GM21526 (cell line): ENCODE data around the gene KRTAP10-1.
"Not testable (repeated sequence)": the region's sequence is repeated elsewhere in the genome, so short reads cannot be mapped to it uniquely, and the experiment has no call there.

Source experiments
- ATAC-seq: cut with Tn5 transposase; IDR thresholded peaks from one replicate; pipeline ENCODE4 v1.9.1; 2021; ENCODE audit warnings: moderate library complexity; ENCODE audit not compliant: unreplicated experiment, low FRiP score

Gene KRTAP10-1

DNA sequence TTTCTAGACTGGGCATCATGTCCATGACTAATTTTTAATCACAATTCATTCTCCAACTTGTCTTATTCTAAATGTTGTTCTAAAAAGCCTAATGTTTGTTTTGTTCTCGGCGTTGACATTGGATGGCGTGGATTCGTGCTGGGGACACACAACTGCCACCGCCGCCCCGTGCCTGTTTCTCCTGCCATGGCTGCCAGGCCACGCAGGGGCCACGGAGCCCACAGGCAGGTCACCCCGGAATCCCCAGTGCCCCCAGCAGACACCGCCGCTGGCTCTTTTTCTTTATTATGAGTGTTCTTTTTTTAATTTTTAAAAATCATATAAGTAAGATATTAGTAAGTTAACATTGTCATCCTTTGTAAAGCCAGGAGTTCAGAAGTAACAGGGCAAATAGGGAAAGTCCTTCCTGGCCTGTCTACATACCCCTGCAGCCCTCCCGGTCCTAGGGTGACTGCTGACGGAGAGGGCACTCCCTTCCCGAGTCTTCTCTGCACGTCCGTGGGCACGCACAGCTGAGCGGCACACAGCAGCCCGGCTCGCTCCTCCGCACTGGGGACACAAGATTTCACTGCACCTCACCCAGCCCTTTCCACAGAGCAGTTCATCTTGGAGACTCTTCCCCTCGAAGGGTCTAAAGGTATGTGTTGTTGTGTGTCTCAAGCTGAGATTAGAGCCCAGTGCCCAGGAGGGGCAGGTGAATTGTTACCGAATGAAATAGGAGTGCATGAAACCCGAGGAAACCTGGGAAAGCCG is 32.1 kb downstream of the KRTAP10-1 start:
- no peak for ATAC-seq

DNA sequence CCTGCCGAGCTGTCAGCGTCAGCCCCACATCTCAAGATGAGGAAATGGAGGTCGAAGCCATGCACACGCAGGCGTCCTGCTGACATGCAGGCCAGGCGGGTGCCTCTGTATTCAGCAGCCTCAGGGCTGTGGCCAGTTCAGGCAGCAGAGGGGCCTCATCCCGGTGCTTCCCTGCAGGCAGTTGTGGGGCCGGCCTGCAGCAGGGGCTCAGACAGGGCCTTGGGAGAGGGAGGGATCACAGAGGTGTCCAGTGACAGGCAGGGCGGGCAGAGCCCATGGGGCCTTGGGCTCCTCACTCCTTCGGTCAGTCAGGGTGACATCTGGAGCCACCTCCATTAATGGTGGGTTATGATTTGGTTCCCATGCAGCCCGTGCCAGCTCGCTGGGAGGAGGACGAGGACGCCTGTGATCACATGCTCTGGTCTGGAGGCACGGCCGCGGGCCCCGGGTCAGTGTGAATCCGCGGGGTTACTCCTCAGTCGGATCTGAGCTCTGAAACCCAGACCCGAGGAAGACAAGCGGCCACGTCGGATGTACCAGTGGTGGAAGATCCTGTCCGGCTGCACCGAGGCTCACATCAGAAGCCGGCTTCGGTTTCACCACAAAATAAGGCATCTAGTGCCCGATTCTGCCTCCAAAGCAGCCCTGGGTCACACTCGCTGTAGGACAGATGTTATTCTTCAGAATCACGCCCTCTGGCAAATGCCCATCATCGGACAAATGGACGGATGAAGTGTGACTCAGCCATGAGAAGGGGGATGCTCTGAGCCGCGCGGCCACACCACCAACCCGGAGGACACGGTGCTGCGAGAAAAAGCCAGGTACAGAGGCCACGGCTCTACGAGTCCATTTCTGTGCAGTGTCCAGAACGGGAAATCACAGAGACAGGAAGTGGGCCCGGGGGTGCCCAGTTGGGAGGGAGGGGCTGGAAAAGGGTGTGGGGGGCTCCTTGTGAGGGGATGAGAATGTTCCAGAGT is 33.4 kb downstream of the KRTAP10-1 start:
- ATAC-seq: no peak

- ATAC-seq: no peak
Measured at GRCh38 chr21:44505673-44506278, 34.2 kb downstream of the KRTAP10-1 start.

DNA sequence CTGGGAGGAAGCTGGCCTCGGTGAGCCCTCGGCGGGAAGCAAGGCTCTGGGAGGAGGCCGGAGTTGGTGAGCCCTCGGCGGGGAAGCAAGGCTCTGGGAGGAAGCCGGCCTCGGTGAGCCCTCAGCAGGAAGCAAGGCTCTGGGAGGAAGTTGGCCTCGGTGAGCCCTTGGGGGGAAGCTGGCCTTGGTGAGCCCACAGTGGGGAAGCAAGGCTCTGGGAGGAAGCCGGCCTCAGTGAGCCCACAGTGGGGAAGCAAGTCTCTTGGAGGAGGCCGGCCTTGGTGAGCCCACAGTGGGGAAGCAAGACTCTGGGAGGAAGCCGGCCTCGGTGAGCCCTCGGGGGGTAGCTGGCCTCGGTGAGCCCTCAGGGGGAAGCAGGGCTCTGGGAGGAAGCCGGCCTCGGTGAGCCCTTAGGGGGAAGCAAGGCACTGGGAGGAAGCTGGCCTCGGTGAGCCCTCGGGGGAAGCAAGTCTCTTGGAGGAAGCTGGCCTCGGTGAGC is 36.0 kb downstream of the KRTAP10-1 start:
- no peak for ATAC-seq

- ATAC-seq: not testable (repeated sequence)
Measured at GRCh38 chr21:44503006-44503889, 36.7 kb downstream of the KRTAP10-1 start.

- ATAC-seq: no peak
Measured at GRCh38 chr21:44502171-44502958, 37.6 kb downstream of the KRTAP10-1 start.

GRCh38 chr21:44500111-44500510 is 39.9 kb downstream of the KRTAP10-1 start:
- ATAC-seq: no peak

DNA sequence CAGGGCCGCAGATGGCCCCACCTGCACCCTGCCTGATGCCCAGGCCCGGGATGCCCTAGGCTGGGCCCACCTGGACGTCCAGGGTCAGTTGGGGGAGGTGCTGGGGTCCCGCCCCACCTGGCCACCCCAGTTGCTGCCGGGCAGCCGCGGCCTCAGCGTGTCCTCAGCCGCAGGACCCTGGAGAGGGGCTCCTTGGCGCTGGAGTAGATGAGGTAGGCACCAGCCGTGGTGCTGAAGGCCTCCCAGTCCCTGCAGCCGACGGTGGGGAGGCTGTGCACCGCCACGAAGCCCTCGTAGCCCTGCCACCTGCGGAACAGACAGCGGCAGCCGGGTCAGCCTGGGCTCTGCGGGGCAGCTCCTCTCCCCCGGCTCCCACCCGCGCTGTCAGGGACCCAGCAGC is 40.4 kb downstream of the KRTAP10-1 start:
- ATAC-seq: no peak

- ATAC-seq: no peak
Measured at GRCh38 chr21:44499211-44499560, 40.8 kb downstream of the KRTAP10-1 start.

DNA sequence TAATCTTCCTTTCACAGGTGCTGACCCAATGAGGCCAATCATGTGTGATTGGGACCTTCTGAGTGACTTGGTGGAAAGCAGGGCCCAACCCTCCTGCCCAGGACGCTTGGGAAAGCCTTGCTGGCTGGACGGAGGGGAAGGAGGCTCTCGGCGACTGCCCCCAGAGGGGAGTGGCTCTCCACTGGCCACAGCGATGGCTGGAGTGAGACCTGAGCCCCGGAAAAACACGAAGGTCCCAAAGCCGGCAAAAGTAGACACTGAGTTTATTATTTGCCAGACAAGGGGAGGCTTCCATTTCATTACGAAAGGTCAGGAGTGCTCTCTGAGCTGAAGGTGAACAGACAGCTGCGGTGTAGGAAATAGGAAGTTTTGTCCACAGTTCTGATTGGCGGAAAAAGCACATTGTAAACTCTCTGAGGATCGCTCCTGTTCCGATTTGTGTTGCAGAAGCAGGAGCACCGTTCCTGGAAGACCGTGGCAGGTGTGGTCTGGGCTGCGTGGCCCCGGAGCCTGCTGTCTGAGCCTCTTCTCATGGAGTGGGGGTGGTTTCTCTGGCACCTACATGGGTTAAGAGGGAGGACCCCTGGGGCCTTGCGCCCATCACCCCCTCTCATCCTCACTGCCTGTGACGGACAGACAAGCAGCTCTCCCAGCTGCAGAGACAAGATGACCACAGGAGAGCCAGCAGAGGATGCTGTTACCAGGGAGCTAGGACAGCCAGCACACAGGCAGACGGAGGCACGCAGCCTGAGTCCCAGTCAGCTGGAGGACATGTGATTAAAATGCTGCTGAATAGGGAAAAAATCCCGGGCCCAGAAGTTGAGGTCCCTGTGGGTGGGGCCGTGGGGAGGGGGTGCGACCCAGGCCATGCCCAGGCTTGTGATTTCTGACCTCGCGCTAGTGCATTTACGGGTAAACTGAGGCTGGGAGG is 41.5 kb downstream of the KRTAP10-1 start:
- no peak for ATAC-seq

GRCh38 chr21:44497703-44498126 is 42.3 kb downstream of the KRTAP10-1 start:
- ATAC-seq: no peak

- no peak for ATAC-seq
Measured at GRCh38 chr21:44496564-44497550, 43.1 kb downstream of the KRTAP10-1 start.

DNA sequence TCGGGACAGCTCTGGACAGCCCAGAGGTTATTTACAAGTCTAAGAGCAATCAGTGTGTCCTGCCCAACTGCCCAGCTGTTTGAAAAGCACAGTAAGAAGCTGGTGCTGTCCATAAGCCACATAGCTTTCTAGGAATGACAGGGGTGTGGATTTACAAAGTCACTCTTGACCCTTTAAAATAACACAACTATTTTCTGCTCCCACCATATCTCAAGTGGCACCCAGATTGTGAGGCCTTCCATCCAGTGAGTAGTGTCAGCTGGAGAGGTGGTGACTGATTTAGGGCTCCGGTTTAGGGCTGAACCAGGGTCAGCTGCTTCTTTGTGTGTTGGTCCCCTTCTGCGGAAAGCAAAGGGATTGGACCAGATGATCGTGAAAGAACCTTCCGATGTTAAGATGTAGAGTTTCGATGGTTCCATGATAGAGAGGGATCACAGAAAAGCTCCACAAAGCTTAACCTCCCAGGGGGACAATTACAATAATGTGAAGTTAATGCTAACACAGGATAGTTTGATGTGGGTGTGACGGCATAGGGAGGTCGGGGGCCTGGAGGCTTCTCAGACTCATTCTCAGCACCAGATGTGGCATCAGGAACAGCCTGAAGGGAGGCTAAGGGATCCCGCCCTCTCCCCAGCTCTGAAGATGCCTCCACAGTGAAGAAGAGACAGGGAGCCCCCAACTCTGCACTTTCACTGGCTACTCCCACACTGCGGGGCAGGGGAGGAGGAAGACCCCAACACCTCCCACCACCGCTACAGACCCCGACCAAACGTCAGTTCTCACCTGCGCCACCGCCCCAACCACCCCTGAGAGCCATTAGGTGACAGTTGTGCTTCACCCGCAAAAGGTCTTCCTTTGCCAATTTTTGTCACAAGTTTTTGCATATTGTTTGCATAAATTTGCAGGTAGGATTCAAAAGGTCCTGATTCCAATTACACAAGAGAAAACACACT is 44.1 kb downstream of the KRTAP10-1 start:
- no peak for ATAC-seq

DNA sequence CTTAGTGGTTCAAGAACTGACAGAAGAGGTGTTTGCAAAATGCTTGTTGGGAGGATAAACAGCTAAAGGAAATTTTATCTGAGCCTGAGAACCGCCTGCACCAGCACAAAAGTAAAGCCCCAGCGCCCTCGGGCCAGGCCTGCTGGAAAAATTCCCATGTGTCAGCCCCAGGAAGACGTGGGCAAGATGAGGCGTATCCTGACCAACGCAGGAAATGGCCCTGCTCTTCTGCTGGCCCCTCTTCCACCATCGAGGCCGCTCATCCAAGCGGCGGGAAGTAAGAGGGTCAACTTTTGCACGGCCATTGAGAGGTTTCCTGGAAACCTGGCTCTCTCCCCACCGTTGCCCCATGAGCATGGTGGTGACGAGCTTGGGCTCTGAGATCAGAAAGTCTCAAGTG is 45.0 kb downstream of the KRTAP10-1 start:
- ATAC-seq: no peak

DNA sequence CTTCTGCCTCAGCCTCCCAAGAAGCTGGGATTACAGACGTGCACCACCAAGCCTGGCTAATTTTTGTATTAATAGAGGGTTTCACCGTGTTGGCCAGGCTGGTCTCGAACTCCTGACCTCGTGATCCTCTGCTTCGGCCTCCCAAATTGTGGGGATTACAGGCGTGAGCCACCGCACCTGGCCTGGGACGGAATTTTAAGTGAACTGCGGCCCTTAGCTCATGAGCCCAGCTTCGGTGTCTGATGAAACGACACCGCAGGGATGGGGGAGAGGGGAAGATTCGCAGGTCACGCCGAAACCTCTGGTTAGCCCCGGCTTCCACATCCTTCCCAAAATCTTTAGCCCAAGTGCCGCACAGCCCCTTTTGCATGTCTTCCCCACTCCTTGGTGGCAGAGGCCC is 45.6 kb downstream of the KRTAP10-1 start:
- no peak for ATAC-seq
